22Rv1 (cell line): ENCODE measurements around the gene PLXNA2.

Source experiments
- H3K27ac ChIP-seq: fragments of 450-650 bp; 2 replicates; pipeline ENCODE4 v1.5.1; 2017
- ZFX ChIP-seq: fragments of 450-650 bp; IDR thresholded peaks from 2 replicates; pipeline ENCODE4 v1.6.1; 2017; ENCODE audit warnings: antibody characterized with exemption, borderline replicate concordance
- TF ChIP-seq, protein P1 (sequence below): fragments of 450-650 bp; IDR thresholded peaks from 2 replicates; pipeline ENCODE4 v1.5.1; 2017; ENCODE audit warnings: mild to moderate bottlenecking

The PLXNA2 gene

DNA sequence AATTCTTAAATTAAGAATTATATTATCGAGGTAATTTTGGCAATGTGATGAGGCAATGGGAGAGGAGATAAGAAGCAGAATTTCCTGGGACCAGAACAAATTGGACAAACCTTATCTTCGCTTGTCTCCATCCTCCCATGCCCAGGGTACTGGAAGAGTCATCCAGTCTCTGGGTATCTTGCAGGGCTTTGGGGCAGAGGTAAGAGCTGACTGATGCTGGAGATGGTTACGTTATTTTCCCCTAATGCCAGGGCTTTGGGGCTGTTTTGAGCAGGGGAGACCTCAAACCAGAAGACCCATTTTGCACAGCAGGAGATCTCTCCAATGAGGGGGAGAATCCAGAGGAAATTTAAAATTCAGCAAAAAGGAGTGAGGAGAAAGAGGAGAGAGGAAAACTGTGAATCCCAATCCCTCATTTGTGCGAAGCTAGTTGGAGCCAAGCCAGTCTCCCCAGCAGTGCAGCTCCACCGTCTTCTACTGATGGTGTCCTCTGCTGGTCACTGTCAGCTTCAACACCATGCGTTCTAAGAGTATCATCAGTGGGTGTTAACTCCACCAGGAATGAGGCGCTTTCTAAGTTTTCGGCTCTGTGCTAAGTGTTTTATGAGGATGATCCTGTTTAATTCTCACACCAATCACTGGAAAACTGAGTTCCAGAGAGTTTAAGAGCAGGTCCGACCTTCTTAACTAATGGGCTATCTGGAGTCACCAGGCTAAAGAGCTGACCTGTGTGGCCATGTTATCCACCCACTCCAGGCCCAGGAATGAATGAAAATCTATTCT, 246.5 kb downstream of the PLXNA2 start:
- H3K27ac ChIP-seq, result no peak overlapping the region
- TF ChIP-seq, protein P1, sequence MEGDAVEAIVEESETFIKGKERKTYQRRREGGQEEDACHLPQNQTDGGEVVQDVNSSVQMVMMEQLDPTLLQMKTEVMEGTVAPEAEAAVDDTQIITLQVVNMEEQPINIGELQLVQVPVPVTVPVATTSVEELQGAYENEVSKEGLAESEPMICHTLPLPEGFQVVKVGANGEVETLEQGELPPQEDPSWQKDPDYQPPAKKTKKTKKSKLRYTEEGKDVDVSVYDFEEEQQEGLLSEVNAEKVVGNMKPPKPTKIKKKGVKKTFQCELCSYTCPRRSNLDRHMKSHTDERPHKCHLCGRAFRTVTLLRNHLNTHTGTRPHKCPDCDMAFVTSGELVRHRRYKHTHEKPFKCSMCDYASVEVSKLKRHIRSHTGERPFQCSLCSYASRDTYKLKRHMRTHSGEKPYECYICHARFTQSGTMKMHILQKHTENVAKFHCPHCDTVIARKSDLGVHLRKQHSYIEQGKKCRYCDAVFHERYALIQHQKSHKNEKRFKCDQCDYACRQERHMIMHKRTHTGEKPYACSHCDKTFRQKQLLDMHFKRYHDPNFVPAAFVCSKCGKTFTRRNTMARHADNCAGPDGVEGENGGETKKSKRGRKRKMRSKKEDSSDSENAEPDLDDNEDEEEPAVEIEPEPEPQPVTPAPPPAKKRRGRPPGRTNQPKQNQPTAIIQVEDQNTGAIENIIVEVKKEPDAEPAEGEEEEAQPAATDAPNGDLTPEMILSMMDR, result peak; percentile 98
- TF ChIP-seq ZFX, result no peak

DNA sequence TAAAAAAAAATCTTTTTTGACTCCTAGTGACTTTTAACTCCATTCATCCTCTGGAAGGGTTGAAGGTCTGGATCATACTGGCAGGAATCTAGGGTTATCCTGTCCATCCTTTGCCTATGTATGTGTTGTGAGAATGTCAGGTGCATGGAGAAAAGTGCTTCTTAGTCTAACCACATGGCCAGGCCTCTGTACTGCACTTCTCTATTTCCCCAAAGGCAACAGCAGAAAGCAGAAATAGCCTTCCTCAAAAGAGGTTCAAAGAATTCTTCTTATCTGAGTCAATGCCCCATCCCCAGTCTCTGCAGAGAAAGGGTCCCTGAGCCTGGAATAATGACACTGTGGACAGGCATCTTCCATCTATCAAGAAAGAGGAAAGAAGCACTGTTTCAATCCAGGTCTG, 247.5 kb downstream of the PLXNA2 start:
- H3K27ac ChIP-seq, result no peak overlapping the region
- TF ChIP-seq ZFX, result no peak
- TF ChIP-seq, protein P1, result no peak

DNA sequence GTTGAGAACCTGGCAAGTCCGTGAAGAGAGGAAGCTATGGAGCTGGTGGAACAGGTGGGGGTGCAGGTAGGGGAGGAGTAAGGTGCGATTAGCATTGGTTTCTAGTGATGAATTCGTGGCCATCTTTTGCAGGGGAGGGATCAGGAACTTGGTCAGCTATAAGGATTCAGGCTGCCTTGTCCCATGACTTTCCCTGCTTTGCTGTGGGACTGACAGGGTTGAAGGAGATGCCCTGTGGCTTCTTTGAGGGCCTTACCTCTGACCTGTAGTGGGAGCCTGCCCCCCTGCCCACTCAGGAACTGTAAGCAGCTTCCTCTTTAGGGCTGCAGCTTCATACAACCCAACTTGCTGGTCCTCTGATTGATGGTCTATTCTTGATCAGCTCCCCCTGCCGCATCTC, 248.6 kb downstream of the PLXNA2 start:
- no peak for TF ChIP-seq ZFX
- TF ChIP-seq, protein P1, result no peak
- H3K27ac ChIP-seq, result no peak overlapping the region

DNA sequence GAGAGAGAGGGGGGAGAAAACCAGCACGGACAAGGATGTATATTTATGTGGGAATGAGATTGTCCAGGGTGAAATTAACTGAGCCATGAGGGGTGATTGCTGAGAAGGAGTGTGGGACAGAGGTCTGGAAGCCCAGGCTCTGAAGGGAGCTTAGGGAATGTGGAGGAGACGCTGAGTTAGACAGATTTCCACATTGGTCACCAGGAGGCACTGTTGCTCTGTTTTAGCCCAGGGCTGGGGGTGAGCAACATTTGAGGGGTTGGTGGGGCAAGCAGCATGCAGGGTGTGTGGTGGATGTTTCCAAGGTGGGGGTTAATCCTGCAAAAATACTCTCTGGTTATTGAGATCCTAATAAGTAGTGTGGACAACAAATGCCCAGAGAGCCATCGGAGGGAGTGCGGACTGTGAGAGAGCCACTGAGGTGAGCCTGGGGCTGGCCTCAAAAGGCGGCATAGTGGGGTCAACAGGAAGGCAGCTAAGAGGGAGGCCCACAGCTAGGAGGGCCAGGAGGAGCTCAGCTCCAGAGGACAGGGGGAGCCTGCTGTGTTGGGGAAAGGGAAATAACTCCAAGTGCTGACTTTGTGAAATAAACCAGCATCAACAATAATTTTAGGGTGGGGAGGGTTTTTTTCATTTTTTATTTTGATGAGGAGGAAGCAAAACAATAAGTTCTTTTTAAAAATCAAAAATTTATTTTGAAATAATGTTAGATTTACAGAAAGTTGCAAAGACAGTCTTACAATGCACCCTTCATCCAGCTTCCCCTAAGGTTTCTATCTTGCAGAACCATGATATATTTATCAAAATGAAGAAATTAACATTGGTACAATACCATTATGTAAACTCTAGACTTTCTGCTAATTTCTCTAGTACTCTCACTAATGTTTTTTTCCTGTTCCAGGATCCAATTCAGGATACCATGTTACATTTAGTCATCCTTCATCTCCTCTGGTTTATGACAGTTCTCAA, 250.4 kb downstream of the PLXNA2 start:
- no peak overlapping the region for H3K27ac ChIP-seq
- TF ChIP-seq, protein P1, result peak; percentile 64
- TF ChIP-seq ZFX, result no peak

DNA sequence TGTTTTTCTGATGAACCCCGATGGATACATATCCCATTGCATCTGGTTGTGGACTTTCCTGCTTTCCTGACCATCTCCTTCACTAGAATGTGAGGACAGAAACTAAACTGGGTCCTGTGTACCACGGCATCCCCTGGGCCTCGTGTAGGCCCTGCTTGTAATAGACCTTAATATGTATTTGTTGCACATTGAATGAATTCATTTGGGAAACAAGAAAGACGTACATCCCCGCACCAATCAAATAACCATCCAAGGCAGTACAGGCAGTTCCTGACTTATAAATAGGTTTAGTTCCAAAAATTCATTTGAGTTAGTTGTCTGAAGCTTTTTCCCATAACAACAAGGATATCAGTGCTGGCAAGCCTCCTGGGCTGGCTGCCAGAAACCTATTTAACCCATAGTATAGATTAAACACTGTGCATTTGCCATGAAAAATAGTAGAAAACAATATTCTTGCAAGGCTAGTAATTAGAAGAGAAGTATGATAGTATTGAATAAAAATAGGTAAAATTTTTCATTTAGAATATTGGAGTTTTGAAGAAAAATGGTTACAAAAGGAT, 251.4 kb downstream of the PLXNA2 start:
- no peak overlapping the region for H3K27ac ChIP-seq
- TF ChIP-seq, protein P1, result no peak
- no peak for TF ChIP-seq ZFX

DNA sequence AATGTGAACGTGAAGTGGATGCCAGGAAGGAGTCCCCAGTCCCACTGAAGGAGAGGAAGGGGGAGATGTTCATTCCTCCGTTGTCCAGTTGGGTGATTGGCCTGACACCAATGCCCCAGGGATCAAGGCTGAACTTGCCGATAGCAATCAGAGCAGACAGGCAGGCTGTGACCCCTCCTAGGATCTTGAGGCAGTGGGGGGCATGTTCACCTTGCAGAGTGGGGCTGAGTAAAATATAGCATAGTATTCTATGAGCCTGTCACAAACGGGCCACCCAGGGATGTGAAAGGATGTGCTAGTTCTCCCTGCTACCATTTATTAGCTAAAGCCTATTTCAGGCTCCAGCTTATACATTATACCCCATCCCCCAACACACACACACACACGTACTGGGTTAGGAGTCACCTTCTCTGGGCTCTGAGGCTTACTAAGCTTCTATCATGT, 252.6 kb downstream of the PLXNA2 start:
- TF ChIP-seq ZFX, result no peak
- TF ChIP-seq, protein P1, result no peak
- no peak overlapping the region for H3K27ac ChIP-seq
